HG03139 (cell line): Measurements from ENCODE around the gene TOM1L2.

Experiments
- ATAC-seq: cut with Tn5 transposase; IDR thresholded peaks from one replicate; pipeline ENCODE4 v1.9.1; 2021; ENCODE audit not compliant: unreplicated experiment

Gene TOM1L2

DNA sequence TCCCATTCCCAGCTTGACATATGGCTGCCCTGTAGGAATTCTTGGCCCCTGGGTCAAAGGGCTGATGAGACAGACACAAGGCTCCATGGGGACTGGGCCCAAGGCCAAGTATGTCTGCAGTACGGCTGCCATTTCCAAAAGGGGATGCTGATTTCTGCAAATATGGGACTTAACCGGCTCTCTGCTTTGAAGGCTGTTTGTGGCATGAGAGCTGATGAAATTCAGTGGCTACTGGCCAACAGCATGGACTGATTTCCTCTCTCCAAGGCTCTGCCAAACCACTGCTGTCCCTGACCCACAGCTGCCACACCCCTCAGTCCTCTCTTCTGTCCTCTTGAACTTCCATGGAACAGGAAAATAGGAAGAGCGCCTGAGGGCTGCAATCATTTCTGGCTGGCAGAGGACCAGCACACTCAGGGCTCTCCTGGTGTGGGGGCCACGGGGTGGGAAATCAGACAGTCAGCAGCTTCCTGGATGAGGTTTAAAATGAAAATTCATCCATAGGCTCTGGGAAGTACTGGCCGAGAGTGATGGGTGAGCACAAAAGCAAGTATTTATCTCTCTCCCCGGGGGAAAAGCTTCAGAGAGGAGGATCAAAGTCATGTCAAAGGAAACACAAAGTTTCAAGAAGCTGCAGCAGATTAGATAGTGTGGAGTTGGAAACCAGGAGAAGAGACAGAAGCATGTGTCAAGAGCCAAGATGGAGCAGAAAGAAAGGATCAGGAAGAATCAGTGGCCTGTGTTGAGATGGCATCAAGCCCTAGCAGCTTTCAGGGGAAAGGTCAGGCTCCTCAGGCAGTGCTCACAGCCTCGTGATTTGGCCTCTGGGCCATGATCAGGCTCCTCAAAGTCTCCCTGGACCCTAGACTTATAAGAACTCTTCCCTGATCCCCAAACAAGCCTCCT is 71.3 kb downstream of the TOM1L2 start:
- ATAC-seq: no peak

GRCh38 chr17:17899486-17899885 is 72.7 kb downstream of the TOM1L2 start:
- no peak for ATAC-seq

- no peak for ATAC-seq
Measured at GRCh38 chr17:17898673-17899072, 73.5 kb downstream of the TOM1L2 start.

GRCh38 chr17:17897442-17897841 is 74.8 kb downstream of the TOM1L2 start:
- ATAC-seq: no peak

DNA sequence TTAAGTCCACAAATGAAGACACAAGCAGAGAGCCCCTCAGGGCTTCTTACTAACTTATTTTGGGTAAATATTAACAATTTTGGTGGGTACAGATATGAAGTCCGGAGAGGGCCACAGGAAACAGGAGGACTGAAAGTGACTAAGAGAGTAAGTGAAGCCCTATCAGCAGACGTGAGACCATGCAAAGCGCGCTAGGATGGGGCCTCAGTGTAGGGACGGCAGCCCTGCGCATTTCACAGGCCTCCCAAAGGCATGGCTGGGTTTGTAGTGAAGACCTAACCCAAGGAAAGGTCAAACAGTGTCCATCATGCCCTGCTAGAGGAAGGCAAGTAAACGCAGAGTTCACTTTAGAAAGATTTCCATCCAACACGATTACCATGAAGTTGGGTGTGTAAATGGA is 75.5 kb downstream of the TOM1L2 start:
- no peak for ATAC-seq

GRCh38 chr17:17893801-17894644 is 78.2 kb downstream of the TOM1L2 start:
- ATAC-seq: no peak

GRCh38 chr17:17892731-17893130 is 79.5 kb downstream of the TOM1L2 start:
- ATAC-seq: no peak

GRCh38 chr17:17892009-17892408 is 80.2 kb downstream of the TOM1L2 start:
- no peak for ATAC-seq

DNA sequence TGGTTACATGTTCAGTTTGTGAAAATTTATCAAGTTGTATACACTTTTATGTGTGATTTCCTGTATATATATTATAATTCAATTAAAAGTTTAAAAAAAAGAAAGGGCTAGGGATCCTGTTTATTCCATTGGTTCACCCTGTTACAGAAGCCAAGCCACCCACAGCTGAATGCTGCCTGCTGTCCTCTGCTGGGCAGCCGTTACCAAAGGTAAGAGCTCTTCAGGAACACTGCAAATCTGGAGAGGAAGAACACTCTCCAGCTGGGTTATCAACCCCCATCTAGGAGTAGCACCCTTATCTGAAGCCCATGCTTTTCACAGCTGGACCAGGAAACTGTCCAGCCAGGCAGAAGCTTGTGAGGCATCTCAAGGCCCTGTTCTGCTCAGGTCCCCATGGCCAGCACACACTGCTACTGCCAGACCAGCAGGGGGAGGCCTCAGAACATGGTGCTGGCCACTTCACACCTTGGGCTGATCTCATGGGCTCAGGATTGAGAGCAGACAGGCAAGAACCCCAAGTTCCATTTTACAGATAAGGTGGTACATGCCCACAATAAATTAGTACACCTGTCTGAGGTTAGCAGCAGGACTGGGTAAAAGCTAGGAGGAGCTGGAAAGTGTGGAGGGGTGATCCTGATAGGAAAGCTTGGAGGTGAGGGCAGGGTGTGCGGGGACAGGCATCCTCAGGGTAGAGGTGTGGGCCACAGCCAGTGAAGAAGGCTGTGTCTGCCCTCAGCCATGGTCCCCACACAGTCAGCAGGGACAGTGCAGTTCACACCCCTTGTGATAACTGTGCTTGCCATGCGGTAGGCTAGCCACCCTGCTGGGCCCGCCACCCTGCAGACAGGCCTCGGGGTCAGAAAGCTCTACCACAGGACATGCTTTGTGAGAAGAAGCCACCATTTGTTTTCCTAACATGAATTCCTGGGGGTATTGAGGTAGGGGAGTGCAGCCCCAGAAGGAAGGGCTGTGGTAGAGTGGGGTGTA is 81.1 kb downstream of the TOM1L2 start:
- no peak for ATAC-seq

DNA sequence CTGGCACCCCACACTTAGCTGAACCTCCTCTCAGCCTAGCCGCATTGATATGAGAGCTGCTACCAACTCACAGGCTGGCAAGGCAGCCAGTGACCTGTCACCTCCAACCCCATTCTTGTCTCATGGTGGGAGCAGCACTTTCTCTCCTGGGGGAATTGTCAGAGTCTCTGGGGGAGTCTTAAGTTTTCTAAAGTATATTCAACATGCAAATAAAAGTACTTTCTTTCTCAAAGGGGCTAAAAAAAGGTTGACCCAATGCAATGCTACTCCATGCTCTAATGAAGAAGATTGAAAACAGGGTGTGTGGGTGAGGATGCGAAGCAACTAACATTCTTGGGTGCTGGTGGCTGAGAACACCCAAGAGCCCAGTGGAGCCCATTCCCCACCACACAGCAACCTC is 82.3 kb downstream of the TOM1L2 start:
- no peak for ATAC-seq

GRCh38 chr17:17888821-17889220 is 83.4 kb downstream of the TOM1L2 start:
- no peak for ATAC-seq

- no peak for ATAC-seq
Measured at GRCh38 chr17:17888371-17888770, 83.8 kb downstream of the TOM1L2 start.

- no peak for ATAC-seq
Measured at GRCh38 chr17:17887752-17888304, 84.4 kb downstream of the TOM1L2 start.

DNA sequence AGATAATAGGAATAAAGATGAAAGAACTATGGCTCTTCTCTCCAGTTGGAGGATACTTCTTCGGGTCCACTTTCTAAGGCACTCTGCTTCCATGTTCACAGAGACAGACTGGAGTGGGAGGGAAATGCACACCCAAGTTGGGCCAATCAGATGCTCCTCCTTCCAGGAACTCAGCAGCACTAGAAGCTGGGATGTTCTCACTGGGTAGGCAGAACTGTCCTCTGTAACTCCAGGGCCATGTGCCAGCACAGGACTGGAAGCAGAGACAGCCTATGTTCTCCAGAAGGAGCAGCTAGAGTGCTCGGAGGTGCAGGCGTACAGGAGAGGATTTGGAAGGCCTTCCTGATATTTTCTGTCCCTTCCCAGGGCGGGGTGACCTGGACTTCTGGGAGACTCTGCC is 85.5 kb downstream of the TOM1L2 start:
- ATAC-seq: no peak

DNA sequence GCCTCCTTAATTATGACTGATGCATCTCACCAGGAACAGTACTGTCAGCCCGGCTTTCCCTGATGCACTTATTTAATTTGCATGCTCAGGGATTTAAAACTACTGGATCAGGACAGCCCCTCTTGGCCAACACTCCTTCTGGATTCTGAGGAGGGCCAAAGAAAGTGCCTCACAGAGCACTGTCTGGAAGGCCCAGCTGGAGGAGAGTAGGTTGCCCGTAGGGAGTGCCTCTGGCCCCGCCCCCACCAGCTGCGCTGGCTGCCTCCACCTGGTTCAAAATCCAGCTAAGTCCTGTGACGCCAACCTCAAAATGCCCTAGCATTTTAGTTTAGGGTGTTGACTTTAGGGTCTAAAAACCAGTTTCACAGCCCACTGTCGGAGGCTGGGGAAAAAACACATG is 86.0 kb downstream of the TOM1L2 start:
- ATAC-seq: no peak

- ATAC-seq: no peak
Measured at GRCh38 chr17:17884391-17885357, 87.5 kb downstream of the TOM1L2 start.

GRCh38 chr17:17883801-17884200 is 88.4 kb downstream of the TOM1L2 start:
- ATAC-seq: no peak

DNA sequence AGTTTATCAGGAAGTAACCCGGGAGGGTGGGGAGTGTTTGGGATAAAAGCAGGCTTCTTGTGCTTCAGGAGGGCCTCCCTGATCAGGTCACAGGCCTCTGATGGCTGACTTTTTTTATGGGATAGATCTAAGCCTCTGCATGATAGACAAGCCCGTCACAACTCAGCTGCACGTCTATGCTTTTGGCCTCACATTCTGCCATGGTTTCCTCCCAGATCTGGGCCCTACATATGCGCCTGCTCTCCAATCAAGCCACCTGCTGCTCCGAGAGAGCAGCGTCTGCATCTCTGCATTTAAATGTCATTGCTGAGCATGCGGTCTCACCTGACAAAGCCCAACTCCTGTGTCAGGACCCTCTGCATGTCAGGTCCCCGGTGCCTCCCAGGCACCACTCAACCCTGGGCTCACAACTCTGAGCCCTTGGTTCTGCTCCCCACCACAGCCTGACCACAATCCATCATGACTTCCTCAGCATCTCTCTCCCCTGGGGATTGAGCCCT is 90.1 kb downstream of the TOM1L2 start:
- no peak for ATAC-seq

DNA sequence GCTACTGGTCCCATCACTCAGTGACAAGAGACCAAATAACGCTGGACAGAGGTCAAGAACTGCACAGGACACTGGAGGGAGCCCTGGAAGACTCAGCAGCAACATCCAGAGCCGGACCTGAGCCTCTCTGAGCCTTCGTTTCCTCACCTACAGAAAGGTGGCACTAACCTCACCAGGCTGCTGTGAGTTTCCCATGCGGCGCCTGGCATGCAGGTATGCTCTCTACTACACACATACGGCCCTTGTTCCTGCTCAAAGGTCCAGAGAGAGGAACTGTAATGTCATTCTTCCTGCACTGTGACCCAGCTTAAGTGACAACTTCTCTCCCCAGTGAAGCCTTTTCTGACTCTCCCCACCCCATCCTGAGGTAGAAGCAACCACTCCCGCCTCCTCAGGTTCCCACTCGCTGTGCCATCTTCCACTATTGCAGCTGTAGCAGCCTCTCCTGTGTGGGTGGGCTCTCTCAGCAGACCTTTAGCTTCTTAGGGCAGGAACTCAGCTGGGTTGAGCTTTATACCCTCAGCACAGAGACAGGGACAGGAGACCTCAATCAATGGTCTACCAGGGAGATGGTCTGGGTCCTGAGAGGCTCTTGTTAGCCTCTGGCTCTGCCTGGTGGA is 91.5 kb downstream of the TOM1L2 start:
- ATAC-seq: no peak
